ENCODE results near the gene GRIN1.

- no peak for TF ChIP-seq ZNF672 (CRISPR knock-in tag; IDR thresholded peaks at IDR 0.05)
- no peak for TF ChIP-seq FOXM1 (CRISPR knock-in tag; IDR thresholded peaks at IDR 0.05)
- no peak for TF ChIP-seq U2AF2 (IDR thresholded peaks at IDR 0.05; ENCODE audit: low read depth, low read length)
- no peak for TF ChIP-seq ZNF780A (CRISPR knock-in tag; IDR thresholded peaks at IDR 0.05)
- TF ChIP-seq ZNF274 (CRISPR knock-in tag; IDR thresholded peaks at IDR 0.05): no peak
- no peak for TF ChIP-seq GATAD2A (CRISPR knock-in tag; IDR thresholded peaks at IDR 0.05)
These were observed 48.4 kb downstream of the GRIN1 start for GRCh38 chr9:137187386-137187785.

Measured in HepG2 (cell line).